Smooth muscle cell (in vitro differentiated cells): ENCODE measurements around the gene ALDOC. TPM values are rescaled to one million over a fixed set of nuclear protein-coding genes. Genes with fewer than 3 reads are reported as not detected.

Source experiments
- DNase-seq: peaks from one replicate; lab custom pipeline; 2025; ENCODE audit not compliant: unreplicated experiment; lab: John Stamatoyannopoulos, UW
- H2AFZ ChIP-seq: fragments of 200-600 bp; sonication (generic); 2 replicates; pipeline ENCODE4 v1.6.0; 2016; ENCODE audit warnings: antibody characterized with exemption, low read depth, mild to moderate bottlenecking
- H3F3A ChIP-seq: fragments of 200-600 bp; sonication (generic); 2 replicates; pipeline ENCODE4 v1.6.0; 2017; ENCODE audit warnings: antibody characterized with exemption, low read depth
- H3K27ac ChIP-seq: fragments of 200-600 bp; sonication (generic); 2 replicates; pipeline ENCODE4 v1.5.1; 2016; ENCODE audit warnings: low read depth, mild to moderate bottlenecking
- H3K27me3 ChIP-seq: fragments of 200-600 bp; sonication (generic); 2 replicates; pipeline ENCODE4 v1.6.1; 2016; ENCODE audit warnings: low read depth, mild to moderate bottlenecking
- H3K36me3 ChIP-seq: fragments of 200-600 bp; sonication (generic); 2 replicates; pipeline ENCODE4 v1.5.1; 2016; ENCODE audit warnings: low read depth
- H3K4me1 ChIP-seq: fragments of 200-600 bp; sonication (generic); 2 replicates; pipeline ENCODE4 v1.5.1; 2016; ENCODE audit warnings: low read depth
- H3K4me2 ChIP-seq: fragments of 200-600 bp; sonication (generic); 2 replicates; pipeline ENCODE4 v1.6.0; 2016; ENCODE audit warnings: mild to moderate bottlenecking
- H3K4me3 ChIP-seq: fragments of 200-600 bp; sonication (generic); 2 replicates; pipeline ENCODE4 v1.5.1; 2016; ENCODE audit warnings: mild to moderate bottlenecking
- H3K79me2 ChIP-seq: fragments of 200-600 bp; sonication (generic); 2 replicates; pipeline ENCODE4 v1.6.0; 2016; ENCODE audit warnings: low read depth, mild to moderate bottlenecking
- H3K9ac ChIP-seq: fragments of 200-600 bp; sonication (generic); 2 replicates; pipeline ENCODE4 v1.6.0; 2016; ENCODE audit warnings: low read depth
- H3K9me3 ChIP-seq: fragments of 200-600 bp; sonication (generic); replicated peaks from 2 replicates; pipeline ENCODE4 v1.5.1; 2016; ENCODE audit warnings: low read depth
- H4K20me1 ChIP-seq: fragments of 200-600 bp; sonication (generic); 2 replicates; pipeline ENCODE4 v1.6.0; 2016; ENCODE audit warnings: low read depth
- WGBS: methylation state at CpG from one replicate; pipeline ENCODE4 v1.1.7; 2016; ENCODE audit warnings: low lambda C conversion rate; 5-methylcytosine and 5-hydroxymethylcytosine counted together
- polyA plus RNA-seq: library from polyadenylated mRNA; unstranded; fragments of >200 nt; fragmentation: Nextera tagmentation; extraction: Ambion mirVana; gene quantifications from 2 replicates; pipeline ENCODE4 v1.2.1, GENCODE V29; 2016
- total RNA-seq: library from RNA; depleted of rRNA; stranded (reverse); fragments of >200 nt; gene quantifications from 2 replicates; pipeline ENCODE4 v1.2.3, GENCODE V29; 2014
- TF ChIP-seq, protein P1 (sequence below): fragments of 200-600 bp; sonication (generic); IDR thresholded peaks from 2 replicates; pipeline ENCODE4 v1.5.1; 2017; ENCODE audit warnings: borderline replicate concordance, mild to moderate bottlenecking, antibody characterized with exemption; ENCODE audit not compliant: insufficient read depth, poor library complexity, severe bottlenecking

Gene ALDOC
- total and polyA plus RNA-seq, 2 experiments from 2014 or later, result 71.5 to 72.6 TPM

GRCh38 chr17:28537219-28537610 lies 39.5 kb downstream of the ALDOC start:
- H3K4me1 ChIP-seq, result no peaks in the 10 kb centered on the region
- H3K4me3 ChIP-seq, result no peak overlapping the region
- no peak overlapping the region for H3K9ac ChIP-seq
- H3K27ac ChIP-seq, result no peak overlapping the region
- H2AFZ ChIP-seq, result no peak overlapping the region
- no peak for DNase-seq
- H3K4me2 ChIP-seq, result no peak overlapping the region
- no peaks in the 10 kb centered on the region for H3K27me3 ChIP-seq
- WGBS, result 86% methylated on average over 10 of the region's 12 CpGs
- H3K36me3 ChIP-seq, result no peaks in the 10 kb centered on the region
- no peaks in the 10 kb centered on the region for H4K20me1 ChIP-seq
- TF ChIP-seq, protein P1, sequence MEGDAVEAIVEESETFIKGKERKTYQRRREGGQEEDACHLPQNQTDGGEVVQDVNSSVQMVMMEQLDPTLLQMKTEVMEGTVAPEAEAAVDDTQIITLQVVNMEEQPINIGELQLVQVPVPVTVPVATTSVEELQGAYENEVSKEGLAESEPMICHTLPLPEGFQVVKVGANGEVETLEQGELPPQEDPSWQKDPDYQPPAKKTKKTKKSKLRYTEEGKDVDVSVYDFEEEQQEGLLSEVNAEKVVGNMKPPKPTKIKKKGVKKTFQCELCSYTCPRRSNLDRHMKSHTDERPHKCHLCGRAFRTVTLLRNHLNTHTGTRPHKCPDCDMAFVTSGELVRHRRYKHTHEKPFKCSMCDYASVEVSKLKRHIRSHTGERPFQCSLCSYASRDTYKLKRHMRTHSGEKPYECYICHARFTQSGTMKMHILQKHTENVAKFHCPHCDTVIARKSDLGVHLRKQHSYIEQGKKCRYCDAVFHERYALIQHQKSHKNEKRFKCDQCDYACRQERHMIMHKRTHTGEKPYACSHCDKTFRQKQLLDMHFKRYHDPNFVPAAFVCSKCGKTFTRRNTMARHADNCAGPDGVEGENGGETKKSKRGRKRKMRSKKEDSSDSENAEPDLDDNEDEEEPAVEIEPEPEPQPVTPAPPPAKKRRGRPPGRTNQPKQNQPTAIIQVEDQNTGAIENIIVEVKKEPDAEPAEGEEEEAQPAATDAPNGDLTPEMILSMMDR, result no peak
- H3K79me2 ChIP-seq, result no peaks in the 10 kb centered on the region
- no peaks in the 10 kb centered on the region for H3K9me3 ChIP-seq
- H3F3A ChIP-seq, result no peaks in the 10 kb centered on the region

- TF ChIP-seq, protein P1, result no peak
Observed at GRCh38 chr17:28536532-28537218, 40.0 kb downstream of the ALDOC start.

GRCh38 chr17:28534740-28535375 lies 41.8 kb downstream of the ALDOC start:
- no peak overlapping the region for H3K27ac ChIP-seq
- H3K27me3 ChIP-seq, result no peaks in the 10 kb centered on the region
- no peaks in the 10 kb centered on the region for H3K79me2 ChIP-seq
- no peaks in the 10 kb centered on the region for H3F3A ChIP-seq
- TF ChIP-seq, protein P1, result no peak
- H4K20me1 ChIP-seq, result no peaks in the 10 kb centered on the region
- no peak overlapping the region for H2AFZ ChIP-seq
- H3K4me3 ChIP-seq, result no peak overlapping the region
- no peak overlapping the region for H3K4me2 ChIP-seq
- no peaks in the 10 kb centered on the region for H3K9me3 ChIP-seq
- DNase-seq, result no peak
- no peaks in the 10 kb centered on the region for H3K4me1 ChIP-seq
- no peaks in the 10 kb centered on the region for H3K36me3 ChIP-seq
- 91% methylated on average over 9 of the region's 11 CpGs for WGBS
- no peak overlapping the region for H3K9ac ChIP-seq

More at GRCh38 chr17:28536532-28537218, 40.0 kb downstream of the ALDOC start:
- Histone ChIP-seq H3K4me3 (no peak overlapping the region), H4K20me1 (no peaks in the 10 kb centered on the region), H3K4me1 (no peaks in the 10 kb centered on the region), H3K4me2 (no peak overlapping the region), H3F3A (no peaks in the 10 kb centered on the region), H3K36me3 (no peaks in the 10 kb centered on the region), H3K27me3 (no peaks in the 10 kb centered on the region), H3K9me3 (no peaks in the 10 kb centered on the region), H2AFZ (no peak overlapping the region), H3K27ac (no peak overlapping the region), H3K79me2 (no peaks in the 10 kb centered on the region), H3K9ac (no peak overlapping the region)
- no peak for DNase-seq
- 82% methylated on average over 9 of the region's 9 CpGs for WGBS
